GM06990 (cell line): ENCODE measurements around the gene ZNF536.

Source experiments
- DNase-seq: peaks from one replicate; pipeline ENCODE4 v3.0.0-alpha.2; 2011; ENCODE audit not compliant: insufficient read length; ENCODE audit errors: extremely low read depth
- H3K27me3 ChIP-seq: replicated peaks from 2 replicates; pipeline ENCODE4 v1.6.0; 2011; ENCODE audit warnings: low read length; ENCODE audit not compliant: control insufficient read depth, insufficient read depth
- H3K36me3 ChIP-seq: 2 replicates; pipeline ENCODE4 v1.5.1; 2011; ENCODE audit warnings: low read length; ENCODE audit not compliant: control insufficient read depth, insufficient read depth
- H3K4me3 ChIP-seq: replicated peaks from 2 replicates; pipeline ENCODE4 v1.5.1; 2011; ENCODE audit warnings: low read depth, mild to moderate bottlenecking, control low read depth, low read length
- CTCF ChIP-seq: IDR thresholded peaks from 2 replicates; pipeline ENCODE4 v1.5.1; 2011; ENCODE audit warnings: low read length, control low read depth, mild to moderate bottlenecking, inconsistent platforms; ENCODE audit not compliant: insufficient read depth, poor library complexity, severe bottlenecking

The ZNF536 gene

GRCh38 chr19:30428092-30428680 is 56.0 kb downstream of the ZNF536 start:
- no peak for TF ChIP-seq CTCF
- H3K4me3 ChIP-seq, result no peak overlapping the region
- no peak for DNase-seq
- no peaks in the 10 kb centered on the region for H3K27me3 ChIP-seq
- no peaks in the 10 kb centered on the region for H3K36me3 ChIP-seq

- no peak for DNase-seq
- no peak for TF ChIP-seq CTCF
Observed at GRCh38 chr19:30428844-30429243, 56.7 kb downstream of the ZNF536 start.

GRCh38 chr19:30430206-30430734 is 58.1 kb downstream of the ZNF536 start:
- H3K4me3 ChIP-seq, result no peak overlapping the region
- no peak for DNase-seq
- TF ChIP-seq CTCF, result no peak
- no peaks in the 10 kb centered on the region for H3K36me3 ChIP-seq
- no peaks in the 10 kb centered on the region for H3K27me3 ChIP-seq

More at GRCh38 chr19:30428844-30429243, 56.7 kb downstream of the ZNF536 start:
- Histone ChIP-seq H3K36me3 (no peaks in the 10 kb centered on the region), H3K27me3 (no peaks in the 10 kb centered on the region), H3K4me3 (no peak overlapping the region)

- no peak for TF ChIP-seq CTCF
- no peak for DNase-seq
- no peak overlapping the region for H3K4me3 ChIP-seq
- H3K36me3 ChIP-seq, result no peaks in the 10 kb centered on the region
- H3K27me3 ChIP-seq, result no peaks in the 10 kb centered on the region
Observed at GRCh38 chr19:30431591-30431990, 59.4 kb downstream of the ZNF536 start.

GRCh38 chr19:30434797-30435594 is 62.8 kb downstream of the ZNF536 start:
- TF ChIP-seq CTCF, result no peak
- no peaks in the 10 kb centered on the region for H3K36me3 ChIP-seq

More at GRCh38 chr19:30434797-30435594, 62.8 kb downstream of the ZNF536 start:
- Histone ChIP-seq H3K4me3 (no peak overlapping the region), H3K27me3 (no peaks in the 10 kb centered on the region)
- no peak for DNase-seq
